ENCODE measurements around the gene CLMN. TPM values are rescaled to one million over a fixed set of nuclear protein-coding genes. Genes with fewer than 3 reads are reported as not detected.

The CLMN gene
- total RNA-seq, 1 donor = 1.1 TPM

GRCh38 chr14:95272057-95272456, 47.7 kb downstream of the CLMN start:
- Histone ChIP-seq H2AFZ (ENCODE audit: low read length) (no peak overlapping the region), H3K79me2 (ENCODE audit: insufficient read depth, low read length) (no peaks in the 10 kb centered on the region), H3K4me1 (ENCODE audit: insufficient read depth, low read length) (no peaks in the 10 kb centered on the region), H3K27me3 (ENCODE audit: insufficient read depth, low read length) (no peaks in the 10 kb centered on the region), H3K36me3 (ENCODE audit: insufficient read depth, low read length) (no peaks in the 10 kb centered on the region), H3K27ac (ENCODE audit: low read depth, low read length) (no peak overlapping the region), H3K4me2 (ENCODE audit: insufficient read depth, low read length) (no peak overlapping the region), H3K4me3 (ENCODE audit: insufficient read depth, low read length) (no peak overlapping the region), H3K9me3 (ENCODE audit: low read depth, low read length) (no peaks in the 10 kb centered on the region), H4K20me1 (ENCODE audit: insufficient read depth, low read length) (no peaks in the 10 kb centered on the region)
- no peak for DNase-seq (ENCODE audit: insufficient read length, low spot score, missing footprints)
- no peak for TF ChIP-seq CTCF (IDR thresholded peaks at IDR 0.05; ENCODE audit: extremely low read depth, low read depth, low read length)

- Histone ChIP-seq H3K79me2 (ENCODE audit: insufficient read depth, low read length) (no peaks in the 10 kb centered on the region), H2AFZ (ENCODE audit: low read length) (no peak overlapping the region), H3K4me3 (ENCODE audit: insufficient read depth, low read length) (no peak overlapping the region), H4K20me1 (ENCODE audit: insufficient read depth, low read length) (no peaks in the 10 kb centered on the region), H3K27ac (ENCODE audit: low read depth, low read length) (no peak overlapping the region), H3K27me3 (ENCODE audit: insufficient read depth, low read length) (no peaks in the 10 kb centered on the region), H3K4me1 (ENCODE audit: insufficient read depth, low read length) (peaks cover 8% of the 10 kb centered on the region), H3K36me3 (ENCODE audit: insufficient read depth, low read length) (no peaks in the 10 kb centered on the region), H3K9me3 (ENCODE audit: low read depth, low read length) (no peaks in the 10 kb centered on the region), H3K4me2 (ENCODE audit: insufficient read depth, low read length) (no peak overlapping the region)
- DNase-seq (ENCODE audit: insufficient read length, low spot score, missing footprints) = no peak
- TF ChIP-seq CTCF (IDR thresholded peaks at IDR 0.05; ENCODE audit: extremely low read depth, low read depth, low read length) = no peak
Observed at GRCh38 chr14:95270203-95270602, 49.5 kb downstream of the CLMN start.

- Histone ChIP-seq H3K9me3 (ENCODE audit: low read depth, low read length) (no peaks in the 10 kb centered on the region), H3K79me2 (ENCODE audit: insufficient read depth, low read length) (no peaks in the 10 kb centered on the region), H3K4me2 (ENCODE audit: insufficient read depth, low read length) (no peak overlapping the region), H3K36me3 (ENCODE audit: insufficient read depth, low read length) (no peaks in the 10 kb centered on the region), H2AFZ (ENCODE audit: low read length) (no peak overlapping the region), H3K4me1 (ENCODE audit: insufficient read depth, low read length) (peaks cover 13% of the 10 kb centered on the region), H4K20me1 (ENCODE audit: insufficient read depth, low read length) (no peaks in the 10 kb centered on the region), H3K27me3 (ENCODE audit: insufficient read depth, low read length) (no peaks in the 10 kb centered on the region), H3K4me3 (ENCODE audit: insufficient read depth, low read length) (no peak overlapping the region), H3K27ac (ENCODE audit: low read depth, low read length) (no peak overlapping the region)
- no peak for TF ChIP-seq CTCF (IDR thresholded peaks at IDR 0.05; ENCODE audit: extremely low read depth, low read depth, low read length)
- no peak for DNase-seq (ENCODE audit: insufficient read length, low spot score, missing footprints)
Observed at GRCh38 chr14:95269493-95269892, 50.2 kb downstream of the CLMN start.

GRCh38 chr14:95268350-95268749, 51.4 kb downstream of the CLMN start:
- Histone ChIP-seq H3K79me2 (ENCODE audit: insufficient read depth, low read length) (no peaks in the 10 kb centered on the region), H2AFZ (ENCODE audit: low read length) (no peak overlapping the region), H3K27ac (ENCODE audit: low read depth, low read length) (no peak overlapping the region), H3K27me3 (ENCODE audit: insufficient read depth, low read length) (no peaks in the 10 kb centered on the region), H3K4me2 (ENCODE audit: insufficient read depth, low read length) (no peak overlapping the region), H3K4me3 (ENCODE audit: insufficient read depth, low read length) (no peak overlapping the region), H3K36me3 (ENCODE audit: insufficient read depth, low read length) (no peaks in the 10 kb centered on the region), H4K20me1 (ENCODE audit: insufficient read depth, low read length) (no peaks in the 10 kb centered on the region), H3K9me3 (ENCODE audit: low read depth, low read length) (no peaks in the 10 kb centered on the region), H3K4me1 (ENCODE audit: insufficient read depth, low read length) (peaks cover 13% of the 10 kb centered on the region)
- no peak for DNase-seq (ENCODE audit: insufficient read length, low spot score, missing footprints)
- TF ChIP-seq CTCF (IDR thresholded peaks at IDR 0.05; ENCODE audit: extremely low read depth, low read depth, low read length) = no peak
